GM06990 (cell line): Measurements from ENCODE around the gene ALDOC.
A peak's percentile ranks its signal among the peaks of the same experiment; 100 is the strongest.

Source experiments
- DNase-seq: peaks from one replicate; pipeline ENCODE4 v3.0.0-alpha.2; 2011; ENCODE audit not compliant: insufficient read length; ENCODE audit errors: extremely low read depth
- H3K27me3 ChIP-seq: replicated peaks from 2 replicates; pipeline ENCODE4 v1.6.0; 2011; ENCODE audit warnings: low read length; ENCODE audit not compliant: control insufficient read depth, insufficient read depth
- H3K36me3 ChIP-seq: 2 replicates; pipeline ENCODE4 v1.5.1; 2011; ENCODE audit warnings: low read length; ENCODE audit not compliant: control insufficient read depth, insufficient read depth
- H3K4me3 ChIP-seq: replicated peaks from 2 replicates; pipeline ENCODE4 v1.5.1; 2011; ENCODE audit warnings: low read depth, mild to moderate bottlenecking, control low read depth, low read length
- CTCF ChIP-seq: IDR thresholded peaks from 2 replicates; pipeline ENCODE4 v1.5.1; 2011; ENCODE audit warnings: low read length, control low read depth, mild to moderate bottlenecking, inconsistent platforms; ENCODE audit not compliant: insufficient read depth, poor library complexity, severe bottlenecking

The ALDOC gene

DNA sequence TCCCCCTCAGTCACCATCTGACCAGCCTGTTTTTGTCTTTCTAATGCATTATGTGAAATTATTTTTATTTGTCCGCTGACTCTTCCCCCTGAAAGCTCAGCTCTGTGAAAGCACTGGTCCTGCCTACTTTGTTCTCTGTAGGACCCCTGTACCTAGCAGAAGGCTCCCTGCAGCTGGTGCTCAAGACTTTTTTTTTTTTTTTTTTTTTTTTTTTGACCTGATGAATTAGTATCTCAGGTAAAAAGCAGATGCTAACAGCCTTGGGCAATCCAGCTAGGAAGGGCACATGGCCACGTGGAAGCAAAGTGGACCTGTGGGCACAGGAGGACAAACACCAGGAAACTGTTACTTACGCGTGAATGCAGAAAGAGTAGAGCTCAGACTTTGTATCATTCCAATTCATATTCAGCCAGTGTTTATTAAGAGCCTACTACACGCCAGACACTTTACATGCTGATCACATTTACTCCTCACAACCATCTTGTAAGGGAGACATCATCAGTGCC, 23.6 kb downstream of the ALDOC start:
- H3K4me3 ChIP-seq, result no peak overlapping the region
- H3K36me3 ChIP-seq, result peaks cover 30% of the 10 kb centered on the region
- no peak for TF ChIP-seq CTCF
- DNase-seq, result no peak
- no peaks in the 10 kb centered on the region for H3K27me3 ChIP-seq

DNA sequence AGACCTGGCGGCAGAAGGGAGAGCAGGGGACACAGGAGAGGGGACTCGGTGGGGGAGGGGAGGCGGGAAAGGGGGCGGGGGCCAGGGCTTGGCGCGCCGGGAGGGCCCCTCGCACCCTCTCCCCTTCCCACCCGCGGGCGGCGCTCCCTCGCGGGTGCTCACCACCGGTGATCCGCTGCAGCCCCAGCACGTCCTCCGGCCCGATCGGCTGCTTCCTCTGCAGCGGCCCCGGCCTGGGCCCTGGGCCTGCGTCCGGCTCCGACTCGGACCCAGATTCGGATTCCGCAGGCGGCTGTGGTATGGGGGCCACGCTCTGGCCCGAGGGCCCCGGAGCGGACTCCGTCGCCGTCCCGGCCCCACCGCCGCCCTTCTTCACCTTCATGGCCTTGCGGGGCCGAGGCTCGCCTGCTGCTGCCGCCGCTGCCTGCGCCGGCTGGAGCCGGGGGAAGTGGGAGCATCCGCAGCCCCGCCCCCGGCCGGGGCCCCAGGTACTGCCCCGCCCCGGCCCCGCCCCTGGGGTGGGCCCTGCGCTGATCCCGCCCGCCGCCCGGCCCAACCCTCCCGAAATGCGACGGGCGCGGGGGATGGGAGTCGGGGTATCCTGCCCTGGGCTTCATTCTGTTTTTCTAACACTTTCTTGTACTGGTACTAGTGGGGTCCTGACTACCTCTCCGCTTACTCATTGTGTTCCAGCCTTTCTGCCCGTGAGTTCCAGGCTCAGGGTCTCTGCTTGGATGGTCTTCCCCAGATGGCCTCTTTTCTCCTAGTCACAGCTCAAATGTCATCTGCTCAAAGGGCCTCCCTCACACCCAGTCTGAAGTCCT, 24.3 kb downstream of the ALDOC start, which contains the start of gene UNC119:
TSS of gene UNC119 (minus strand) at position 449 of the 824 bp plus-strand sequence. CDS start at position 382, 67 bp downstream.
- Histone ChIP-seq H3K27me3 (no peaks in the 10 kb centered on the region), H3K36me3 (peaks cover 33% of the 10 kb centered on the region), H3K4me3 (peak within 1 kb of the TSS; percentile 81)
- TF ChIP-seq CTCF, result no peak
- DNase-seq, result peak; percentile 81

- DNase-seq, result no peak
- peak overlapping the region; percentile 81 for H3K4me3 ChIP-seq
- H3K27me3 ChIP-seq, result no peaks in the 10 kb centered on the region
- no peak for TF ChIP-seq CTCF
- peaks cover 34% of the 10 kb centered on the region for H3K36me3 ChIP-seq
These were observed 25.1 kb downstream of the ALDOC start for GRCh38 chr17:28551421-28552175.

- peak overlapping the region; percentile 81 for H3K4me3 ChIP-seq
- no peaks in the 10 kb centered on the region for H3K27me3 ChIP-seq
- no peak for DNase-seq
- peaks cover 34% of the 10 kb centered on the region for H3K36me3 ChIP-seq
- no peak for TF ChIP-seq CTCF
These were observed 25.8 kb downstream of the ALDOC start for GRCh38 chr17:28550858-28551257.

GRCh38 chr17:28549236-28550132, 27.2 kb downstream of the ALDOC start:
- no peak for TF ChIP-seq CTCF
- DNase-seq, result peak; percentile 71
- H3K36me3 ChIP-seq, result peaks cover 28% of the 10 kb centered on the region
- H3K27me3 ChIP-seq, result no peaks in the 10 kb centered on the region
- peak overlapping the region; percentile 81 for H3K4me3 ChIP-seq
